GM12878 (cell line): ENCODE data around the gene TTLL8. TPM values are rescaled to one million over a fixed set of nuclear protein-coding genes. Genes with fewer than 3 reads are reported as not detected.

Source experiments
- ATAC-seq: fragments of 200-7000 bp; cut with Tn5 transposase; 3 replicates; pipeline ENCODE4 v1.9.1; 2020; ENCODE audit warnings: mild to moderate bottlenecking, moderate library complexity
- BruUV-seq: library from RNA; stranded (reverse); fragments of 400-500 nt; replicated peaks from 2 replicates; lab custom pipeline; 2021; lab: Mats Ljungman, UMichigan
- CTCF ChIA-PET: fragments of 300-600 bp; sonication (Branson Sonifier 250); formaldehyde crosslinking; extraction: SDS; loops from one replicate; lab custom pipeline; 2021; ENCODE audit warnings: inconsistent platforms; lab: Yijun Ruan, JAX
- POLR2A ChIA-PET: fragments of 350-600 bp; formaldehyde crosslinking; extraction: SDS; loops from one replicate; lab custom pipeline; 2021; ENCODE audit warnings: inconsistent platforms; lab: Charles Lee
- RAD21 ChIA-PET: fragments of 300-600 bp; sonication (Branson Sonifier 250); formaldehyde crosslinking; loops from one replicate; lab custom pipeline; 2023; ENCODE audit warnings: antibody characterized with exemption; ENCODE audit not compliant: unreplicated experiment; lab: Charles Lee
- SMC1A ChIA-PET: fragments of 300-600 bp; sonication (Branson Sonifier 250); formaldehyde crosslinking; loops from one replicate; lab custom pipeline; 2023; ENCODE audit not compliant: unreplicated experiment, uncharacterized antibody; lab: Charles Lee
- DNase-seq: peaks from one replicate; pipeline ENCODE4 v3.0.0-alpha.2; 2011; ENCODE audit warnings: low read depth, low spot score
- FAIRE-seq: peaks from 3 replicates; lab custom pipeline; 2011; peaks lifted over from hg19 to GRCh38; lab: Jason Lieb, UNC
- H2AFZ ChIP-seq: 2 replicates; pipeline ENCODE4 v1.6.0; 2011; ENCODE audit warnings: low read depth, low read length, control low read depth; ENCODE audit not compliant: control insufficient read depth
- H3K27ac ChIP-seq: 2 replicates; pipeline ENCODE4 v1.5.1; 2011; ENCODE audit warnings: control low read depth; ENCODE audit not compliant: control insufficient read depth, insufficient read depth
- H3K27me3 ChIP-seq, 2 experiments: replicated peaks in 1 of 2; 2 replicates each; pipeline versions ENCODE4 v1.6.0 to v1.6.1; 2011; ENCODE audit warnings: low read length in 1 of 2; ENCODE audit not compliant: control insufficient read depth in 2 of 2, insufficient read depth in 2 of 2
- H3K36me3 ChIP-seq, 2 experiments: 2 replicates each; pipeline ENCODE4 v1.5.1; 2011; ENCODE audit warnings: low read length in 1 of 2; ENCODE audit not compliant: control insufficient read depth in 2 of 2, insufficient read depth in 2 of 2
- H3K4me1 ChIP-seq: 2 replicates; pipeline ENCODE4 v1.6.1; 2011; ENCODE audit warnings: mild to moderate bottlenecking, low read length, moderate library complexity, mixed read lengths; ENCODE audit not compliant: control insufficient read depth, insufficient read depth
- H3K4me2 ChIP-seq: 2 replicates; pipeline ENCODE4 v1.6.0; 2011; ENCODE audit warnings: control low read depth; ENCODE audit not compliant: control insufficient read depth, insufficient read depth
- H3K4me3 ChIP-seq: fragments of 200-600 bp; sonication (generic); 2 replicates; pipeline ENCODE4 v1.5.1; 2016
- H3K79me2 ChIP-seq: 2 replicates; pipeline ENCODE4 v1.6.0; 2011; ENCODE audit warnings: low read length; ENCODE audit not compliant: control insufficient read depth, insufficient read depth
- H3K9ac ChIP-seq: 2 replicates; pipeline ENCODE4 v1.8.0; 2011; ENCODE audit warnings: low read length, control low read depth, mixed read lengths; ENCODE audit not compliant: control insufficient read depth, insufficient read depth
- H3K9me3 ChIP-seq: replicated peaks from 3 replicates; pipeline ENCODE4 v1.5.1; 2011; ENCODE audit warnings: mild to moderate bottlenecking, low read length; ENCODE audit not compliant: control insufficient read depth, insufficient read depth
- H4K20me1 ChIP-seq: 2 replicates; pipeline ENCODE4 v1.6.0; 2011; ENCODE audit not compliant: control insufficient read depth, insufficient read depth
- ATF2 ChIP-seq: IDR thresholded peaks from 2 replicates; pipeline ENCODE4 v1.6.1; 2012; ENCODE audit warnings: low read length, inconsistent platforms
- ETV6 ChIP-seq, 2 experiments: fragments of 450-650 bp in 1 of 2; IDR thresholded peaks in 1 of 2; conservative IDR thresholded peaks in 1 of 2; 2 replicates each; pipeline ENCODE4 v1.6.1; 2014; ENCODE audit warnings: antibody characterized with exemption in 1 of 2, borderline replicate concordance in 1 of 2, low read depth in 1 of 2, mild to moderate bottlenecking in 1 of 2, moderate library complexity in 1 of 2
- IRF3 ChIP-seq: fragments of 450-650 bp; IDR thresholded peaks from 2 replicates; pipeline ENCODE4 v1.6.1; 2014; ENCODE audit warnings: mild to moderate bottlenecking
- MXI1 ChIP-seq: fragments of 150-350 bp; IDR thresholded peaks from 2 replicates; pipeline ENCODE4 v1.6.1; 2011; ENCODE audit warnings: low read depth, mild to moderate bottlenecking, inconsistent platforms, low read length, improper control_type of control experiment
- NKRF ChIP-seq: fragments of 450-650 bp; conservative IDR thresholded peaks from 2 replicates; pipeline ENCODE4 v1.6.1; 2017; ENCODE audit warnings: mild to moderate bottlenecking, moderate library complexity
- RUNX3 ChIP-seq: IDR thresholded peaks from 2 replicates; pipeline ENCODE4 v1.6.1; 2012; ENCODE audit warnings: low read length, inconsistent platforms
- TBL1XR1 ChIP-seq: IDR thresholded peaks from 2 replicates; pipeline ENCODE4 v1.6.1; 2012; ENCODE audit warnings: low read depth, low read length, improper control_type of control experiment
- TCF12 ChIP-seq: IDR thresholded peaks from 2 replicates; pipeline ENCODE4 v1.6.1; 2011; ENCODE audit warnings: low read depth, mild to moderate bottlenecking, low read length
- WGBS: methylation state at CpG from one replicate; pipeline ENCODE4 v1.1.6; 2016; ENCODE audit warnings: low lambda C conversion rate; ENCODE audit not compliant: insufficient replicate concordance, insufficient coverage; ENCODE audit errors: missing lambda C conversion rate; 5-methylcytosine and 5-hydroxymethylcytosine counted together
- in situ Hi-C: fragments of 300-500 bp; cut with MboI; formaldehyde crosslinking; loops from 9 replicates; pipeline ENCODE4 v1.14.3; 2018; ENCODE audit warnings: mixed read lengths
- intact Hi-C: fragments of 100-400 bp; cut with micrococcal nuclease; formaldehyde crosslinking; loops from one replicate; pipeline ENCODE4 v1.14.2; 2022; ENCODE audit not compliant: unreplicated experiment
- polyA plus RNA-seq, 11 experiments: library from polyadenylated mRNA; depleted of rRNA in 4 of 11; unstranded in 6 of 11; stranded (reverse) in 5 of 11; fragments of >200 nt; fragmentation: Nextera tagmentation in 4 of 11; fragmentation: Illumina TruSeq in 1 of 11; extraction: Ambion mirVana in 4 of 11; extraction: Trizol in 1 of 11; gene quantifications; 1 replicate in 1 of 11; 2 replicates in 10 of 11; pipeline versions ENCODE4 v1.2.1 to v1.2.3, GENCODE V29; 2011 to 2016; ENCODE audit warnings: inconsistent platforms in 2 of 11, missing spikeins in 2 of 11, low read depth in 1 of 11
- total RNA-seq, 4 experiments: library from RNA; depleted of rRNA in 3 of 4; stranded (reverse); fragments of >200 nt in 3 of 4; fragmentation: Illumina TruSeq in 1 of 4; extraction: Trizol in 1 of 4; gene quantifications; 2 replicates each; pipeline versions ENCODE4 v1.2.1 to v1.2.3, GENCODE V29; 2013 to 2021

Gene TTLL8
- total and polyA plus RNA-seq, 10 of the 15 experiments (the other 5 are each of a cell fraction or from before 2014, with no cell fraction given): not detected

GRCh38 chr22:50046481-50047245 is 11.4 kb downstream of the TTLL8 start:
- SMC1A ChIA-PET: no interaction called here
- H3K4me2 ChIP-seq: no peak overlapping the region
- no peak for TF ChIP-seq ETV6 (conservative IDR thresholded peaks at IDR 0.05 in 1 of 2, IDR thresholded peaks at IDR 0.05 in 1 of 2; ENCODE audit: borderline replicate concordance in 1 of 2, low read depth in 1 of 2)
- TF ChIP-seq TBL1XR1: no peak
- no peak for TF ChIP-seq IRF3
- no peak for TF ChIP-seq ATF2
- TF ChIP-seq RUNX3: no peak
- TF ChIP-seq NKRF: no peak
- TF ChIP-seq MXI1: no peak
- TF ChIP-seq TCF12: no peak
- TF ChIP-seq, all 136 proteins: peak for 0
- ATAC-seq (no peak), FAIRE-seq (no peak), DNase-seq (no peak)
- Histone ChIP-seq H3K36me3 (no peaks in the 10 kb centered on the region), H3K9me3 (no peaks in the 10 kb centered on the region), H4K20me1 (no peaks in the 10 kb centered on the region), H3K4me3 (no peak overlapping the region), H3K4me1 (no peaks in the 10 kb centered on the region), H3K27me3 (no peaks in the 10 kb centered on the region; a peak in 1 of 4 replicates), H2AFZ (no peak overlapping the region), H3K79me2 (no peaks in the 10 kb centered on the region), H3K27ac (no peak overlapping the region), H3K9ac (no peak overlapping the region)
- ChIA-PET RAD21 (no interaction called here), CTCF (no interaction called here), POLR2A (no interaction called here)
- intact Hi-C loops: no loop called here
- in situ Hi-C loops: loop anchor here (25.0 kb wide), 1 partner anchor 709 kb away; no protein-coding TSS in a partner anchor
- 55% methylated on average over 23 of the region's 27 CpGs for WGBS
- BruUV-seq: no TSS peak
